Sigmoid colon (tissue), 4 donors: Measurements from ENCODE around the gene TRIAP1.

Source experiments
- POLR2A ChIP-seq, 2 donors: fragments of 450-650 bp; IDR thresholded peaks; one replicate each; pipeline ENCODE4 v1.6.1; 2016; ENCODE audit warnings: antibody characterized with exemption in 2 of 2, mild to moderate bottlenecking in 2 of 2, moderate library complexity in 2 of 2
- POLR2AphosphoS5 ChIP-seq, 4 donors: sonication (generic); formaldehyde crosslinking; IDR thresholded peaks; one replicate each; pipeline ENCODE4 v1.6.1; 2017; ENCODE audit warnings: antibody characterized with exemption in 4 of 4
- TF ChIP-seq, protein P1 (sequence below), 4 experiments: fragments of 450-650 bp in 3 of 4; fragments of 200-600 bp in 1 of 4; IDR thresholded peaks; one replicate each; pipeline ENCODE4 v1.5.1; 2016 to 2019; ENCODE audit warnings: antibody characterized with exemption in 4 of 4, mild to moderate bottlenecking in 3 of 4, moderate library complexity in 2 of 4

DNA sequence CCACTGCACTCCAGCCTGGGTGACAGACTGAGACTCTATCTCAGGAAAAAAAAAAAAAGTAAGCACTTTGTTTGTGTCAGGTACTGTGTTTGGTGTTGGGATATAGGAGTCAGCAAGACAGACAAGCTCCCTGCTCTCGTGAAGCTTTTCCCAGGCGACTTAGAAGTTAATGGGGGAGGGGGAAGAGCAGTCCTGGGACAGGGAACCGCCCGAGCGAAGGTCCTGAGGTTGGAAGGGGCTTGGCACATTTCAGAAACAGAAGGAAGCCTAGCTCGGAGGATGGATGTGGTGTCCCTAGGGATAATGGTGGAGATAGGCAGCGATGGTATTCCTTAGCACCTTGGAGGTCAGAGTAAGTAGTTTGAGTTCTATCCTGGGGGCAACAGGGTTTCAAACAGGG, 16.8 kb downstream of the TRIAP1 start:
- no peak for TF ChIP-seq POLR2A (IDR thresholded peaks at IDR 0.05)
- TF ChIP-seq, protein P1, sequence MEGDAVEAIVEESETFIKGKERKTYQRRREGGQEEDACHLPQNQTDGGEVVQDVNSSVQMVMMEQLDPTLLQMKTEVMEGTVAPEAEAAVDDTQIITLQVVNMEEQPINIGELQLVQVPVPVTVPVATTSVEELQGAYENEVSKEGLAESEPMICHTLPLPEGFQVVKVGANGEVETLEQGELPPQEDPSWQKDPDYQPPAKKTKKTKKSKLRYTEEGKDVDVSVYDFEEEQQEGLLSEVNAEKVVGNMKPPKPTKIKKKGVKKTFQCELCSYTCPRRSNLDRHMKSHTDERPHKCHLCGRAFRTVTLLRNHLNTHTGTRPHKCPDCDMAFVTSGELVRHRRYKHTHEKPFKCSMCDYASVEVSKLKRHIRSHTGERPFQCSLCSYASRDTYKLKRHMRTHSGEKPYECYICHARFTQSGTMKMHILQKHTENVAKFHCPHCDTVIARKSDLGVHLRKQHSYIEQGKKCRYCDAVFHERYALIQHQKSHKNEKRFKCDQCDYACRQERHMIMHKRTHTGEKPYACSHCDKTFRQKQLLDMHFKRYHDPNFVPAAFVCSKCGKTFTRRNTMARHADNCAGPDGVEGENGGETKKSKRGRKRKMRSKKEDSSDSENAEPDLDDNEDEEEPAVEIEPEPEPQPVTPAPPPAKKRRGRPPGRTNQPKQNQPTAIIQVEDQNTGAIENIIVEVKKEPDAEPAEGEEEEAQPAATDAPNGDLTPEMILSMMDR (IDR thresholded peaks at IDR 0.05): no peak
- TF ChIP-seq POLR2AphosphoS5 (IDR thresholded peaks at IDR 0.05): no peak
